ENCODE measurements around the gene HOXB2. TPM values are rescaled to one million over a fixed set of nuclear protein-coding genes. Genes with fewer than 3 reads are reported as not detected.
A peak's percentile ranks its signal among the peaks of the same experiment; 100 is the strongest.

The HOXB2 gene
- total RNA-seq, 1 experiment from 2014 or later: 3.0 TPM

- H3K27me3 Mint-ChIP-seq (ENCODE audit: insufficient read depth, unreplicated experiment): peaks cover 37% of the 10 kb centered on the region
- POLR2A ChIA-PET: no interaction called here
These were observed 38.9 kb upstream of the HOXB2 start for GRCh38 chr17:48583708-48584222.

GRCh38 chr17:48582750-48583069 lies 37.8 kb upstream of the HOXB2 start:
- BruUV-seq (replicated peaks): no TSS peak
- Mint-ChIP-seq H3K9me3 (ENCODE audit: unreplicated experiment) (no peaks in the 10 kb centered on the region), H3K36me3 (ENCODE audit: insufficient read depth, unreplicated experiment) (no peaks in the 10 kb centered on the region), H3K4me1 (ENCODE audit: insufficient read depth, unreplicated experiment) (peaks cover 14% of the 10 kb centered on the region), H3K27ac (ENCODE audit: low read depth, unreplicated experiment) (no peak overlapping the region), H3K4me3 (ENCODE audit: unreplicated experiment) (no peak overlapping the region), H3K27me3 (ENCODE audit: insufficient read depth, unreplicated experiment) (peaks cover 33% of the 10 kb centered on the region)
- intact Hi-C loops (cut with micrococcal nuclease): no loop called here
- TF ChIP-seq CTCF (IDR thresholded peaks at IDR 0.05; ENCODE audit: unreplicated experiment): no peak
- no peak for DNase-seq (ENCODE audit: unreplicated experiment)
- POLR2A ChIA-PET: no interaction called here
- CTCF ChIA-PET: interaction anchor here (0.5 to 1.4 kb wide), 9 partner anchors 15 to 424 kb away, joined by 3 to 6 read pairs (median 3); no protein-coding TSS in a partner anchor

More at GRCh38 chr17:48583708-48584222, 38.9 kb upstream of the HOXB2 start:
- no peak for DNase-seq (ENCODE audit: unreplicated experiment)
- no TSS peak for BruUV-seq (replicated peaks)
- Mint-ChIP-seq H3K27ac (ENCODE audit: low read depth, unreplicated experiment) (no peak overlapping the region), H3K4me1 (ENCODE audit: insufficient read depth, unreplicated experiment) (peaks cover 14% of the 10 kb centered on the region), H3K9me3 (ENCODE audit: unreplicated experiment) (no peaks in the 10 kb centered on the region), H3K4me3 (ENCODE audit: unreplicated experiment) (peak overlapping the region; percentile 89), H3K36me3 (ENCODE audit: insufficient read depth, unreplicated experiment) (no peaks in the 10 kb centered on the region)
- intact Hi-C loops (cut with micrococcal nuclease): no loop called here
- CTCF ChIA-PET: interaction anchor here (0.6 to 1.0 kb wide), 7 partner anchors 27 to 1089 kb away, joined by 3 to 5 read pairs (median 3); no protein-coding TSS in a partner anchor
- no peak for TF ChIP-seq CTCF (IDR thresholded peaks at IDR 0.05; ENCODE audit: unreplicated experiment)

GRCh38 chr17:48579760-48580554 lies 35.0 kb upstream of the HOXB2 start:
- no peak for DNase-seq (ENCODE audit: unreplicated experiment)
- CTCF ChIA-PET: interaction anchor here (0.6 to 0.7 kb wide), 2 partner anchors 9 to 243 kb away, joined by 3 to 4 read pairs; no protein-coding TSS in a partner anchor
- H3K27me3 Mint-ChIP-seq (ENCODE audit: insufficient read depth, unreplicated experiment): peaks cover 22% of the 10 kb centered on the region
- POLR2A ChIA-PET: no interaction called here
- no peak overlapping the region for H3K27ac Mint-ChIP-seq (ENCODE audit: low read depth, unreplicated experiment)
- TF ChIP-seq CTCF (IDR thresholded peaks at IDR 0.05; ENCODE audit: unreplicated experiment): no peak
- intact Hi-C loops (cut with micrococcal nuclease): no loop called here
- BruUV-seq (replicated peaks): no TSS peak
- H3K4me3 Mint-ChIP-seq (ENCODE audit: unreplicated experiment): no peak overlapping the region
- peaks cover 9% of the 10 kb centered on the region for H3K4me1 Mint-ChIP-seq (ENCODE audit: insufficient read depth, unreplicated experiment)
- H3K36me3 Mint-ChIP-seq (ENCODE audit: insufficient read depth, unreplicated experiment): no peaks in the 10 kb centered on the region
- H3K9me3 Mint-ChIP-seq (ENCODE audit: unreplicated experiment): no peaks in the 10 kb centered on the region

GRCh38 chr17:48579471-48579759 lies 34.5 kb upstream of the HOXB2 start:
- intact Hi-C loops (cut with micrococcal nuclease): no loop called here
- Mint-ChIP-seq H3K27me3 (ENCODE audit: insufficient read depth, unreplicated experiment) (peaks cover 22% of the 10 kb centered on the region), H3K4me3 (ENCODE audit: unreplicated experiment) (no peak overlapping the region), H3K36me3 (ENCODE audit: insufficient read depth, unreplicated experiment) (no peaks in the 10 kb centered on the region), H3K9me3 (ENCODE audit: unreplicated experiment) (no peaks in the 10 kb centered on the region), H3K27ac (ENCODE audit: low read depth, unreplicated experiment) (no peak overlapping the region), H3K4me1 (ENCODE audit: insufficient read depth, unreplicated experiment) (peaks cover 8% of the 10 kb centered on the region)
- POLR2A ChIA-PET: interaction anchor here (0.5 kb wide), 1 partner anchor 200 kb away, joined by 4 read pairs; no protein-coding TSS in a partner anchor
- CTCF ChIA-PET: interaction anchor here (0.6 kb wide), 2 partner anchors 27 to 144 kb away, joined by 3 read pairs; partner anchors contain the start of gene PRAC2
- no peak for DNase-seq (ENCODE audit: unreplicated experiment)
- no peak for TF ChIP-seq CTCF (IDR thresholded peaks at IDR 0.05; ENCODE audit: unreplicated experiment)
- no TSS peak for BruUV-seq (replicated peaks)

Data from MCF 10A (cell line).